HepG2 (cell line): ENCODE data around the gene MSMB. TPM values are rescaled to one million over a fixed set of nuclear protein-coding genes. Genes with fewer than 3 reads are reported as not detected.
"Not testable (repeated sequence)": the region's sequence is repeated elsewhere in the genome, so short reads cannot be mapped to it uniquely, and the experiment has no call there.

Experiments used
- ATAC-seq: fragments of 200-7000 bp; cut with Tn5 transposase; 3 replicates; pipeline ENCODE4 v1.9.1; 2020; ENCODE audit warnings: mild to moderate bottlenecking, moderate library complexity
- BruUV-seq: library from RNA; stranded (reverse); fragments of 400-500 nt; replicated peaks from 2 replicates; lab custom pipeline; 2021; lab: Mats Ljungman, UMichigan
- CTCF ChIA-PET: fragments of 300-600 bp; formaldehyde crosslinking; extraction: SDS; loops from one replicate; lab custom pipeline; 2021; ENCODE audit warnings: low total read pairs, inconsistent platforms, low intra/inter-chr PET ratio; lab: Yijun Ruan, JAX
- POLR2A ChIA-PET: fragments of 350-600 bp; sonication (Branson Sonifier 250); formaldehyde crosslinking; loops from one replicate; lab custom pipeline; 2020; ENCODE audit warnings: antibody characterized with exemption, inconsistent platforms; lab: Yijun Ruan, JAX
- DNase-seq: peaks from one replicate; pipeline ENCODE4 v3.0.0-alpha.2; 2015; ENCODE audit warnings: low spot score
- FAIRE-seq: peaks from 3 replicates; lab custom pipeline; 2011; peaks lifted over from hg19 to GRCh38; lab: Jason Lieb, UNC
- H2AFZ ChIP-seq: one replicate; pipeline ENCODE4 v1.6.1; 2011; ENCODE audit warnings: low read length, inconsistent platforms
- H3K27ac ChIP-seq: fragments of 300-600 bp; 3 replicates; pipeline ENCODE4 v1.8.0; 2011; ENCODE audit warnings: mixed run types, mild to moderate bottlenecking, mixed read lengths, low read length, inconsistent platforms; ENCODE audit not compliant: insufficient read depth; ENCODE audit errors: extremely low read length
- H3K27me3 ChIP-seq, 2 experiments: fragments of 200-600 bp in 1 of 2; 2 replicates in 1 of 2; 3 replicates in 1 of 2; pipeline versions ENCODE4 v1.6.0 to v1.8.0; 2011; ENCODE audit warnings: low read length in 2 of 2, mild to moderate bottlenecking in 2 of 2, moderate library complexity in 2 of 2, inconsistent platforms in 1 of 2; ENCODE audit not compliant: insufficient read depth in 2 of 2, control insufficient read depth in 1 of 2
- H3K36me3 ChIP-seq, 2 experiments: fragments of 200-600 bp in 1 of 2; replicated peaks in 1 of 2; 2 replicates in 1 of 2; 3 replicates in 1 of 2; pipeline versions ENCODE4 v1.5.1 to v1.8.0; 2011; ENCODE audit warnings: low read length in 2 of 2, inconsistent platforms in 1 of 2; ENCODE audit not compliant: insufficient read depth in 2 of 2, control insufficient read depth in 1 of 2
- H3K4me1 ChIP-seq: 2 replicates; pipeline ENCODE4 v1.5.1; 2012; ENCODE audit warnings: low read length, inconsistent platforms; ENCODE audit not compliant: insufficient read depth
- H3K4me2 ChIP-seq: 2 replicates; pipeline ENCODE4 v1.6.0; 2011; ENCODE audit warnings: low read depth, low read length, inconsistent platforms
- H3K4me3 ChIP-seq, 3 experiments: fragments of 200-600 bp in 1 of 3; sonication (generic), shearing (Covaris generic) in 1 of 3; replicated peaks in 1 of 3; 2 replicates each; pipeline ENCODE4 v1.5.1; 2011 to 2016; ENCODE audit warnings: low read length in 3 of 3, inconsistent platforms in 2 of 3, low read depth in 2 of 3, mild to moderate bottlenecking in 2 of 3, control low read depth in 1 of 3, mixed read lengths in 1 of 3; ENCODE audit not compliant: insufficient read depth in 1 of 3
- H3K79me2 ChIP-seq: one replicate; pipeline ENCODE4 v1.6.1; 2011; ENCODE audit warnings: low read length, inconsistent platforms; ENCODE audit not compliant: insufficient read depth
- H3K9ac ChIP-seq: 2 replicates; pipeline ENCODE4 v1.6.0; 2011; ENCODE audit warnings: mild to moderate bottlenecking, low read depth, low read length, inconsistent platforms; ENCODE audit not compliant: insufficient read depth
- H3K9me3 ChIP-seq: 2 replicates; pipeline ENCODE4 v1.5.1; 2012; ENCODE audit warnings: mild to moderate bottlenecking, low read length
- H4K20me1 ChIP-seq: 2 replicates; pipeline ENCODE4 v1.6.0; 2011; ENCODE audit warnings: inconsistent platforms, mild to moderate bottlenecking, low read length, moderate library complexity; ENCODE audit not compliant: insufficient read depth
- ZNF513 ChIP-seq: sonication (generic); formaldehyde crosslinking; conservative IDR thresholded peaks from 2 replicates; pipeline ENCODE4 v1.5.0; 2020; ENCODE audit warnings: missing genetic modification reagents
- WGBS: methylation state at CpG from one replicate; pipeline ENCODE4 v1.1.6; 2017; ENCODE audit warnings: low lambda C conversion rate; 5-methylcytosine and 5-hydroxymethylcytosine counted together
- in situ Hi-C: cut with HindIII; loops from 2 replicates; pipeline ENCODE4 v1.10.0; 2017; ENCODE audit warnings: low pct_unique_long_range_greater_than_20kb; ENCODE audit not compliant: extremely low pct_ligation_motif_present
- intact Hi-C: fragments of 100-400 bp; cut with micrococcal nuclease; formaldehyde crosslinking; loops from one replicate; pipeline ENCODE4 v1.10.0; 2022; ENCODE audit not compliant: unreplicated experiment
- polyA plus RNA-seq, 8 experiments: library from polyadenylated mRNA; depleted of rRNA in 3 of 8; stranded (reverse) in 7 of 8; unstranded in 1 of 8; fragments of >200 nt; fragmentation: Illumina TruSeq in 4 of 8; extraction: Trizol in 4 of 8; gene quantifications; 2 replicates each; pipeline versions ENCODE4 v1.2.1 to v1.2.3, GENCODE V29; 2011 to 2016; ENCODE audit warnings: low read depth in 4 of 8, missing spikeins in 1 of 8, mixed read lengths in 1 of 8; ENCODE audit not compliant: insufficient read depth in 1 of 8
- total RNA-seq, 5 experiments: library from RNA; depleted of rRNA; stranded (reverse); fragments of >200 nt; fragmentation: Illumina TruSeq; extraction: Trizol; gene quantifications; 2 replicates each; pipeline ENCODE4 v1.2.3, GENCODE V29; 2016; ENCODE audit warnings: low read depth in 1 of 5
- TF ChIP-seq, protein P1 (sequence below): sonication (generic); formaldehyde crosslinking; IDR thresholded peaks from 2 replicates; pipeline ENCODE4 v1.4.0; 2020; ENCODE audit warnings: missing genetic modification reagents

The MSMB gene
- total and polyA plus RNA-seq, 2 of the 13 experiments (the other 11 are each of a cell fraction or from before 2014, with no cell fraction given), result 0.84 TPM; not detected in 1

DNA sequence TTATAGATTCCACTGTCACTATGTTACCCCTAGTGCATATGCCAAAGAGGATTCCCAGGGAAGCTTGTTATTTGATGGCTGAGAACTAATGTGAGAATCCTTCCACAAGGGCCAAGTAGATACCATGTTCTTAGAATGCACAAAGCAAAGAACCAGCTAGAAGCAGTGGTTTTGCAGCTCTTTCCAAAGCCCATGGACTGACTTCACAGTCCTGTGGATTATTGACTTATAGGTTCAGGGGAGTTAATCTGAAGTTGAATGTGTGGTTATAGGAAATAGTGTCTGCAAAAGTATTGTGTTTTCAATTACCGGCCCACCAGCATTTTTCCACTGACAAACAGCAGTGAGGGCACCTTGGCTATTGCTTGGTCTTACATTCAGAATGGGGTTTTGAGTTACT lies 45.5 kb downstream of the MSMB start (continued):
- TF ChIP-seq, protein P1, sequence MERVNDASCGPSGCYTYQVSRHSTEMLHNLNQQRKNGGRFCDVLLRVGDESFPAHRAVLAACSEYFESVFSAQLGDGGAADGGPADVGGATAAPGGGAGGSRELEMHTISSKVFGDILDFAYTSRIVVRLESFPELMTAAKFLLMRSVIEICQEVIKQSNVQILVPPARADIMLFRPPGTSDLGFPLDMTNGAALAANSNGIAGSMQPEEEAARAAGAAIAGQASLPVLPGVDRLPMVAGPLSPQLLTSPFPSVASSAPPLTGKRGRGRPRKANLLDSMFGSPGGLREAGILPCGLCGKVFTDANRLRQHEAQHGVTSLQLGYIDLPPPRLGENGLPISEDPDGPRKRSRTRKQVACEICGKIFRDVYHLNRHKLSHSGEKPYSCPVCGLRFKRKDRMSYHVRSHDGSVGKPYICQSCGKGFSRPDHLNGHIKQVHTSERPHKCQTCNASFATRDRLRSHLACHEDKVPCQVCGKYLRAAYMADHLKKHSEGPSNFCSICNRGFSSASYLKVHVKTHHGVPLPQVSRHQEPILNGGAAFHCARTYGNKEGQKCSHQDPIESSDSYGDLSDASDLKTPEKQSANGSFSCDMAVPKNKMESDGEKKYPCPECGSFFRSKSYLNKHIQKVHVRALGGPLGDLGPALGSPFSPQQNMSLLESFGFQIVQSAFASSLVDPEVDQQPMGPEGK (CRISPR knock-in tag), result no peak
- TF ChIP-seq ZNF513 (CRISPR knock-in tag), result no peak

- DNase-seq, CTCF ChIA-PET, H3K4me3 ChIP-seq, BruUV-seq, H3K27ac ChIP-seq, H4K20me1 ChIP-seq, intact Hi-C loops, FAIRE-seq, H3K9ac ChIP-seq, H3K9me3 ChIP-seq, H2AFZ ChIP-seq, H3K79me2 ChIP-seq, ATAC-seq, H3K27me3 ChIP-seq, in situ Hi-C loops, H3K4me2 ChIP-seq: not testable (repeated sequence)
- POLR2A ChIA-PET, result interaction anchor here (10.6 kb wide), 1 partner anchor 21 kb away, joined by 147 read pairs; no protein-coding TSS in a partner anchor
- WGBS, result 97% methylated on average over 5 of the region's 5 CpGs
- H3K4me1 ChIP-seq, result peaks cover 86% of the 10 kb centered on the region
- peaks cover 2 to 24% of the 10 kb centered on the region in 2 experiments; a peak in 3 of 5 replicates for H3K36me3 ChIP-seq
These were observed 46.1 kb downstream of the MSMB start for GRCh38 chr10:45999955-46000354.
